Non-pigmented ciliary epithelial cell (primary cell): ENCODE results near the gene PPM1L.

Source experiments
- DNase-seq: peaks from one replicate; pipeline ENCODE4 v3.0.0-alpha.2; 2010; ENCODE audit warnings: low read depth

The PPM1L gene

GRCh38 chr3:160763073-160763472 is 7.0 kb downstream of the PPM1L start:
- DNase-seq, result no peak

GRCh38 chr3:160765211-160765610 is 9.2 kb downstream of the PPM1L start:
- DNase-seq, result no peak

- DNase-seq, result no peak
These were observed 12.0 kb downstream of the PPM1L start for GRCh38 chr3:160768031-160768430.

GRCh38 chr3:160768918-160769317 is 12.9 kb downstream of the PPM1L start:
- DNase-seq, result no peak

GRCh38 chr3:160771811-160772459 is 15.9 kb downstream of the PPM1L start:
- no peak for DNase-seq

GRCh38 chr3:160773722-160774121 is 17.7 kb downstream of the PPM1L start:
- no peak for DNase-seq

- DNase-seq, result no peak
These were observed 18.1 kb downstream of the PPM1L start for GRCh38 chr3:160774172-160774571.

GRCh38 chr3:160778480-160778879 is 22.4 kb downstream of the PPM1L start:
- no peak for DNase-seq

GRCh38 chr3:160779040-160779439 is 23.0 kb downstream of the PPM1L start:
- DNase-seq, result no peak

- no peak for DNase-seq
These were observed 24.2 kb downstream of the PPM1L start for GRCh38 chr3:160780245-160780644.

- DNase-seq, result no peak
These were observed 25.4 kb downstream of the PPM1L start for GRCh38 chr3:160781402-160781801.

GRCh38 chr3:160781863-160782262 is 25.8 kb downstream of the PPM1L start:
- DNase-seq, result no peak

- DNase-seq, result no peak
These were observed 28.8 kb downstream of the PPM1L start for GRCh38 chr3:160784853-160785252.

- no peak for DNase-seq
These were observed 34.7 kb downstream of the PPM1L start for GRCh38 chr3:160790726-160791125.

- no peak for DNase-seq
These were observed 36.5 kb downstream of the PPM1L start for GRCh38 chr3:160792540-160792939.

GRCh38 chr3:160793722-160794252 is 37.8 kb downstream of the PPM1L start:
- DNase-seq, result no peak

GRCh38 chr3:160796089-160796812 is 40.2 kb downstream of the PPM1L start:
- no peak for DNase-seq

GRCh38 chr3:160796813-160797164 is 40.8 kb downstream of the PPM1L start:
- no peak for DNase-seq

GRCh38 chr3:160797356-160797755 is 41.3 kb downstream of the PPM1L start:
- no peak for DNase-seq

- no peak for DNase-seq
These were observed 45.5 kb downstream of the PPM1L start for GRCh38 chr3:160801386-160802118.

GRCh38 chr3:160804762-160805161 is 48.7 kb downstream of the PPM1L start:
- no peak for DNase-seq

GRCh38 chr3:160806094-160806493 is 50.1 kb downstream of the PPM1L start:
- DNase-seq, result no peak

- no peak for DNase-seq
These were observed 50.7 kb downstream of the PPM1L start for GRCh38 chr3:160806686-160807085.
